GM18909 (cell line): ENCODE data around the gene LCN9.
"Not testable (repeated sequence)": the region's sequence is repeated elsewhere in the genome, so short reads cannot be mapped to it uniquely, and the experiment has no call there.

Source experiments
- ATAC-seq: cut with Tn5 transposase; IDR thresholded peaks from one replicate; pipeline ENCODE4 v1.9.1; 2021; ENCODE audit warnings: mild to moderate bottlenecking; ENCODE audit not compliant: unreplicated experiment, poor library complexity

LCN9 gene, protein sequence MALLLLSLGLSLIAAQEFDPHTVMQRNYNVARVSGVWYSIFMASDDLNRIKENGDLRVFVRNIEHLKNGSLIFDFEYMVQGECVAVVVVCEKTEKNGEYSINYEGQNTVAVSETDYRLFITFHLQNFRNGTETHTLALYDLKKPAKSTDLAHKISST

DNA sequence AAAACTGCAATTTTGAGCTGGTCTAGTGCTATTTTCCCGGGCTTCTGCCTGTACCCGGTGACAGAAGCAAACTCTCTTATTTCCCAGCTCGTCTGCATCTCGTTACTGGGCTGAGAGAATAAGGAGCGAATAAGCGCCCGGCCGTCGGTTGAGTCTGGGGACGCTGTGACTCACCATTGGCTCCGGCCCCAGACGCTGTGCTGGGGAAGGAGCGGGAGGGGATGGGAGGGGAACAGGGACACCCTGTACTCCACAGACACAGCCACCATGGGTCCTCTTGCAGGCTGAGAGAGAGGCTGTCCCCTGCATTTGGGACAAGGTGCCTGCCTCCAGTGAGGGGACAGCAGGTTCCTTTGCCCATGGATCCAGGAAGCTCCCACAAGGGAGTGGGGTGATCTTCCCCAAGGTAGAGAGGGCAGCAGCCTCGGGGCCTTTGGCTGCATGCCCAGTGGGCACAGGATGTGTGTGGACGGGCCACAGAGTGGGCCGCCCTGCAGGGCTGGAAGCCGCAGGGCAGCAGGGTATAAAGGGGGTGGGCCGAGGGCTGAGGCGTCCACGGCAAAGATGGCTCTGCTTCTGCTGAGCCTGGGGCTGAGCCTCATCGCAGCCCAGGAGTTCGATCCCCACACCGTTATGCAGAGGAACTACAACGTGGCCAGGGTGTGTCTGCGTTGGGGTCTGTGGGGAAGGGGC, at the start of gene LCN9:
Gene LCN9 (plus strand): TSS at position 552 of the 693 bp plus-strand sequence. CDS start 13 bp downstream, at position 565.
- no peak for ATAC-seq

DNA sequence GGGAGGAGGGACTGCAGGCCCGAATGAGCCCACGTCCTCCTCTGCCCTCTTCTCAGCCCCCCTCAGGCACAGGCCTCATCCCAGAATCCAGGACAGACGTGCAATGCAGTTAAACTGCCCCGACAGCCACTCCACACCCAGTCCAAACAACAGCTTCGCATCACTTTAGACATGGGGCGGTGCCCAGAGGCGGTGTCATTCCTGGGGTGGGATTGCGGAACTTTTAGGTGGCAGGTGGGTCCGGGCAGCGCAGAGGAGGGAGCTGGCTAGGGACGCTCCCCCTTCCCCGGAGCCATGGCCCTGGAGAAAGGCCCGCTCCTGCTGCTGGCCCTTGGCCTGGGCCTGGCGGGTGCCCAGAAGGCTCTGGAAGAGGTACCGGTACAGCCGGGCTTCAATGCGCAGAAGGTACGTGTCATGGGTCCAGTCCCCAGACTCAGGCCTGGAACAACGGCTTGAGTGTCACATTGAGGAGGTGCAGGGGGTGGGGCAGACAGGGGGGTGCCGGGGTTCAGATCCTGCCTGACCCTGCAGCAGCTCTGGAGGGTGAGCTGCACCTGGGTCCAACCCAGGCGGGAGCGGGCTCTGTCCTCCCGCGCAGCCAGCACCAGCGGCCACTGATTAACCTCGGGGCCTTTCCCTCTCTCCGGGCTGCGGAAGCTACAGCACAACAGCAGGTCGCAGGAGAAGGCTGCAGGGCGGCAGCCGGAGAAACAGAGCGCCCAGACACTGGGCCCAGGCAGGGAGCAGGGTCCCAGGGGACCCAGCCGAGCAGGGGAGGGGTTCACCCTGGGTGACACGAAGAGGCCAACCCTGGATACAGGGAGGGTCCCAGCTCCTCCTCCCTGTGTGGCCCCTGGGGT, 48.9 kb upstream of the LCN9 start:
- no peak for ATAC-seq

DNA sequence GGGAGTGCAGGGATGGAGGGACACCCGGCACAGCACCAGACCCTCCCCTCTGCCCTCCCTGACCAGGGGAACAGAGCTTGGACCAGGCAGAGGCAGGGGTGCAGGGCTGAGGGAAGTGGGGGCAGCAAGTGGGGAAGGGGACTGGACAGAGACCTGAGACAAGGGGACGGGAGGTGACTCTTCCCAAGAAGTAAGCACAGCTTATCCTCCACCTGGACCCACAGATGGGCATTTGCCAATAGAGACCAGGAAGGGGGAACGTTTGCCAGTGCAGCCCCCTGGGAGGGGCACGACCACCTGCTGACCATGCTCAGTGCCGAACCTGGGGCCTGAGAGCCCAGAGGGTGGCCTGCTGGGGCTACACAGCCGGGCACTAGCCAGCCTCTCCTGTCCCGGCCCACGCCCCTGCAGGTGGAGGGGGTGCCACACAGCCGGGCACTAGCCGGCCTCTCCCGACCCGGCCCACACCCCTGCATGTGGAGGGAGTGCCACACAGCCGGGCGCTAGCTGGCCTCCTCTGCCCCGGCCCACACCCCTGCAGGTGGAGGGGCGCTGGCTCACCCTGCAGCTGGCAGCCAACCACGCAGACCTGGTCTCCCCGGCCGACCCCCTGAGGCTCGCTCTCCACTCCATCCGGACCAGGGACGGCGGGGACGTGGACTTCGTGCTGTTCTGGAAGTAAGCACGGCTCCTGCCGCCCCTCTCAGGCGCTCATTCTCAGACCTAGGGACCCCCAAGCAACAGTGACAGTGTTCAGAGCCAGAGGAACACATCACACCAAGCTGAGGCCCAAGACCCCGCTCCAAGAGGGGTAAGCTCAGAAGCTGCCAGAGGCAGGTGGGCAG, 48.1 kb upstream of the LCN9 start:
- no peak for ATAC-seq

DNA sequence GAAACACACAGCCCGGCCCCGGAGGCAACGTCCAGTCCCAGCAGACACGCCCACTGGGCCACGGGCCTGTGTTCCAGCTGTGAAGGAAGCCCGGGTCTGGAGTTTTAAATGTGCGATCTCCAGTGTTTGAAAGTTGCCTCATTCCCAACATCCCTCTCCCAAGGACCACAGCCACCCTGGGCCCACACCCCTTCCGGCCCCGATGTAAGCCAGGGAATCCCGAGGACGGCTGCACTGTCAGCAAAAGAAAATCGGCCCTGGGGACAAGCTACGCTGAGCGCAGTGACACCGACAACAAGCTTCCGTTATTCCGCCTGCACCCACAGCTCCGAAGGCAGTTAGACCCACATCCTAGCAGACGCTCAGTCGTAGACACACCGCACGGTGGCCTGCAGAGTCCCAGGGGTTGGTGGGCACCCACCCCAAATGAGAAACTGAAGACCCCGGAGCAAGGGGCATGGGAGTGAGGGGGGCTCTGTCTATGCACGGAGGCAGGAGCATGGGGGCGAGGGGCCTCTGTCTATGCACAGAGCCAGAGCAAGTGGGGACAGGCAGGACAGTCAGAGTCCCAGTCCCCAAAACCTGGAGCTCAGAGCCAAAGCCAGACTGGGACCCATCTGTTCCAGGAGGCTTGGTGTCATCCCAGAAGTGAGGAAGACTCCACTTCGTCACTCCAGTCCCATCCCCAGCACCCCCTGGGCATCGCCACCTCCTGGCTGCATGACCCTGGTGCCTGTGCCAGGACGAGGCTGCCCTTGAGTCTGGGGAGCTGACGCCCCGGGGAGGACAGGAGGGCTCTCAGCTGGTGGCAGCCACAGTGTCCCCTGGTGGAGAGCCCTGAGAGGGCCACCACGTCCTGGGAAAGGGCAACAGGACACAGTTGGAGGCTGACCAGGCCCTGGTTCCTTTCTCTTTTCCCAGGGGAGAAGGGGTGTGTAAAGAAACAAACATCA, 47.2 kb upstream of the LCN9 start:
- no peak for ATAC-seq

DNA sequence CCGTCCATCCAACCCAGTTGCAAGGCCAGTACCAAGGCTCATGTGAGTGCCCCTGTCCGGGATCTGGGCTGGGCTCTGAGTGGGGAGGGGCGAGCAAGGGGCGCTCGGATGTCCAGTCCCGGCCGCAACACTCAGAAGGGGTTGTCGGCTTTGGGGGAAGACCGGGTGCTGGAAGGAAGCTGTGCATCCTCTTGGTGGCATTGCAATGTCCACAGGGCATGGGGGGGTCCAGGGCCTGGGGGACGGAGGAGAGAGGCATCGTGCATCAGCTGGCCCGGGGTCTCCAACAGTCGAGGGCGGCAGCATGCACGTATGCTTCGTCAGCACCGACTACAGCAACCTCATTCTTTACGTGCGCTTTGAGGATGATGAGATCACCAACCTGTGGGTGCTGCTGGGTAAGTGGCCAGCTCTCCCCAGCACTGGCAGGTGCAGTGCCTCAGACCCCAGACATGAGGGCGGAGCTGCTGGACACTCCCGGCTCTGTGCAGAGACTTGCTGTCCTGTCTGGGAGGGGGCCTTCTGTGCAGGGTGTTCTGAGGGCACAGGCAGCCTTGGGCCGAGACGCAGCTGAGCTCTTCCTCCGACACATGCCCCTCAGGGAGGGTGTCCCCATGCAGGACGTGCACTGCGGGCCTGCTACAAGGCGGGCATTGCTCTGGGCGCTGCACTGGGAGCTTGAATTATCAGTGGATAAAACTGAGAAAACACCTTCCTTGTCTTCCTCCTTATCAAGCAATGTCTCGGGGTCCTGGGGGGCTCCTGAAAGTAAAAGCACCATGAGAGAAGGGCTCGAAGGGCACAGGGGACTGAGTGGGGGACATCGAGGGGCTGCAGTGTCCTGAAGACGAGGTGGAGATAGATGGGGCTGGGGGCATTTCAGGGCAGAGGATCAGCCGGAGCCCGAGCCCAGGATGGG, 46.2 kb upstream of the LCN9 start:
- no peak for ATAC-seq

DNA sequence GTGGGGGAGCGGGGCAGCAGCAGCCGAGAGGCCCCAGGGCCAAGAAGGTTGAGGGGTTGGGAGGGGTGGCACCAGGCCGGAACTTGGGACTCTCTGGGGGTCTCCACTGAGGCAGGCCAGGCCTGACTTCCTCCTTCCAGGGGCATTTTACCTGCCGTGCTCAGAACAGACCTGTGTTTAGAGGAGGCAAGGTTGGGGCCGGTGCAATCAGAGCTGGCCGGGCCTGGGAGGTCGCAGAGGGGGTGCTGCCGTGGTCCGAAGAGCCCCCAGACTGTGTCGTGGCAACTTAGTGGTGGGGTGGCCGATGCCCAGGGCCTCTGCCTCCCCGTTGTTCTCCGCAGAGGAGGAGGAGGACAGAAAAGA, 45.6 kb upstream of the LCN9 start:
- no peak for ATAC-seq

DNA sequence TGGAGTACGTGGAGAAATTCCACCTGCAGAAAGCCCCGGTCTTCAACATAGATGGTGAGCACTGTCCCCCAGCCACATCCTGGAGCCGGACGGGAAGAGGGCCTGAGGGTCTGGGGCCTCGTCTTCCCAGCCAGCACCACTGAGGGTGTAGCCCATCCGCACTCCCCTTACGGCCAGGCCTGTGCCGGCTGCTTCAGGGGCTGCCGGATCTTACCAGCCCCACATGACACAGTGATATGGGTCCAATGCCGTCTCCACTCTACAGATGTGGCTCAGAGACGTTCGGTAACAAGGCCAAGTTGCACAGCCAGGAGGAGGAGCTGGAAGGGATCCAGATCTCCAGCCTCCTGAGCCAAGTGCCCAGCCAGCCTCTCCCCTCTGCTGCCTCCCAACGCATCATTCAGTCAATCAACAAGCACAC, 45.1 kb upstream of the LCN9 start:
- ATAC-seq, result no peak

DNA sequence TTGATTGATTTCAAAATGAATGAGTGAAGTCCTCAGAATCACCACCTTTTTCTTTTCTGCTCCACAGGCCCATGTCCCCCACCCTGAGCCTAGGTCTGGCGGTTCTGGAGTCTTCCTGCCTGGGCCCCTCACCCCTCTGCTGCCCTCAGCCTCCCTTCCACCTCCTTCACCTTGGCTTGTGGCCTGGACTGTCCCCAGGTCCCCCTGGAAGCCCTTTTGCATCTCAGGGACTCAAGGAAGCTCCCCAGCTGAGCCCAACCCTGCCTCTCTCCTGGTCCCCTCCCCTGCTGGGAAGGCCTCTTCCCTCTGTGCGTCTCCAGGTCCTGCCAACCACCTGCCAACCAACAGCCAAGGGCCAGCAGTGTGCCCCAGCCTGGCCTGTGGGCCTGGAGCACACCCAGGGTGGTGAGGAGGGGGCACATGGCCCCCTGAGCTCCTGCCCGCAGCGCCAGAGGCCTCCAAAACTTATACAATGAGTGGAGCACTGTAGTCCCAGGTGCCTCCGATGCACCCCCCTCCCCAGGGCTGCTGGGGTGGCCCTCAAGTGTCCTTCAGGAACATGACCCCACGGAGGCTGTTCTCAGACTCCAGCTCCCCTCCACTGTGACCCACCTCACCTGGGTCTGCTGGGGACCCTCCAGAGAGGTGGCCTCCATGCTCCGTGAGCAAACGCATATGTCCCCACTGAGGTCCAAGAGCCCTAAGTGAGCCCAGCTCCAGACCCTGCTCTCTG, 44.1 kb upstream of the LCN9 start:
- ATAC-seq, result no peak

DNA sequence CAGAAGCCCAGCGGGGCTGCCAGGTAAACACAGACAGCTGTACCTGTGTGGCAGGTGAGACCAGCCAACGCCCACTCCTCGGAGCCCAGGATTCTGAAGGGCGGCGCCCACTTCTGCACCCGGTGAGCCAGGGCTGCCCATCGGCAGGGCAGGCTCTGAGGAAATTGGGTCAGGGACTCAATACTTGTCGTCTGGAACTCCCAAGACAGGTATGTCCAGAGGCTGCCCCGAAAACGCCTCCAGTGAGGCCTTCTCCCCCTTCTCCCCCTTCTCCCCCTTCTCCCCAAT, 43.6 kb upstream of the LCN9 start:
- no peak for ATAC-seq

DNA sequence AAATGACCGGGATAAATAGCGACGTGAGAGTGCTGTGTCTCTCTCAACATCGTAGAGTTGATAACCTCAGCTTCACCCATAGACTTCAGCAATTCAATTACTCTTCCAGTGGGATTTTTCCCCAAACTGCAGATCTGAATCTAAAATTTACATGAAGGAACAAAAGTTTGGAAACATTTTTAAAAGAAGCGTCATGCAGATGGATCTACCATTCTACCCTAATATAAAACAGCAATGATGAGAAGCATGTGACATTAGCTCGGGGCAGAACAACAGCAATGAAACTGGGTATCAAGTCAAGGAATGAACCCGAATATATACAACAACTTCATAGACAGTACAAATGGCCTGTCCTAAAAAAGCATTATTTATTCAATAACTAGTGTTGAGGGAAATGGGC, 42.6 kb upstream of the LCN9 start:
- ATAC-seq, result no peak

DNA sequence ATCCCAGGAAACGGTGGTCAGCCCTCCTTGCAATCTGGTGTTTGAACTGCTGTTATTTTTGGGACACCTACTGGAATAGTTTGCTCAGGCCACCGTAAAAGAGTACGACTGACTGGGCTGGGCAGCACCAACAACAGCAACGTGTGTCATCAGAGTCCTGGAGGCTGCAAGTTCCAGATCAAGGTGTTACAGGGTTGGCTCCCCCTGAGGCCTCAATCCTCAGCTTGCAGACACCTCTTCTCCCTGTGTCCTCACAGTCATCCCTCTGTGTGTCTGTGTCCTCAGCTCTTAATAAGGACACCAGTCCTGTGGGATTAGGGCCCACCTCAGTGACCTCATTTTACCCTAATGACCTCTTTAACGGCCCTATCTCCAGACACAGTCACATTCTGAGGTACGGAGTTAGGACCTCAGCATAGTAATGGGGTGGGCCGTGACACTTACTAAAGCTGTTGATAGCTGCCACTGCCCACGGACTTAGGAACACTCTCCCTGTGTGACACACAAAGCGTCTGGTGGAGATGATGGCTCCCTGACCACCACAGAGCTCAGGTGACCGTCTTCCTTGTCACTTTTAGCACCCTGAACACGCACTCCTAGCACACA, 40.6 kb upstream of the LCN9 start:
- ATAC-seq, result no peak

DNA sequence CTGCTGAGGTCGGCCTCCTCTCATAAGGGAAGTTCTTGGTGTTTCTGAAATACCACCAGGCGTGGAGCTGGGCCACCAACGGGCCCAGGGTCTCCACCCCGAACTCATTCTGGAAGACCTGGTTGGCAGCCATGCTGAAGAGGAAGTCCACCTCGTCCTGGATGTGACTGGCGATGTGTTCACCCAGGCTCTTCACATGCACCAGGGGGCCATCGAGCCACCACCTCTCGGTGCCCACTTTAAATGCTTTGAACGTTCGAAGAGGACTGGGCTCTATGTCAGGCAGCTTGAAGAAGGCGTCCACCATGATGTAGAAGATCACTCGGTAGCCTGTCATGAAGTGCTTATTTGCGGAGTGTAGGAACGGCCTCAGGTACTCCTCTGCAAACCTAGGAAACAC, 38.8 kb upstream of the LCN9 start:
- no peak for ATAC-seq

DNA sequence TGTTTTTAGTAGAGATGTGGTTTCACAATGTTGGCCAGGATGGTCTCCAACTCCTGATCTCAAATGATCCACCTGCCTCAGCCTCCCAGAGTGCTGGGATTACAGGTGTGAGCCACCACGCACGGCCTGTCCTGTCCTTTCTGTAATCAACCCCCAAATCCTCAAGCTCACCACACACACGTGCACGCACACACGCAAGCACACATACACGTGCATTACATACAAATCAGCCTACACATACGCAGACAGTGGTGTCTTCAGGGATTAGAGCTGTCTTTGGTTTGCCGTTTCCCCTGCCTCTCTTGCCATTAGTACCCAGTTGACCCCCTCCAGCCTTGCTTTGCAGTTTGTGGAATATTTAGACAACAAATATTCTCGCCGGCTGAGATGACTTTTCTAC, 30.3 kb upstream of the LCN9 start:
- ATAC-seq, result no peak

DNA sequence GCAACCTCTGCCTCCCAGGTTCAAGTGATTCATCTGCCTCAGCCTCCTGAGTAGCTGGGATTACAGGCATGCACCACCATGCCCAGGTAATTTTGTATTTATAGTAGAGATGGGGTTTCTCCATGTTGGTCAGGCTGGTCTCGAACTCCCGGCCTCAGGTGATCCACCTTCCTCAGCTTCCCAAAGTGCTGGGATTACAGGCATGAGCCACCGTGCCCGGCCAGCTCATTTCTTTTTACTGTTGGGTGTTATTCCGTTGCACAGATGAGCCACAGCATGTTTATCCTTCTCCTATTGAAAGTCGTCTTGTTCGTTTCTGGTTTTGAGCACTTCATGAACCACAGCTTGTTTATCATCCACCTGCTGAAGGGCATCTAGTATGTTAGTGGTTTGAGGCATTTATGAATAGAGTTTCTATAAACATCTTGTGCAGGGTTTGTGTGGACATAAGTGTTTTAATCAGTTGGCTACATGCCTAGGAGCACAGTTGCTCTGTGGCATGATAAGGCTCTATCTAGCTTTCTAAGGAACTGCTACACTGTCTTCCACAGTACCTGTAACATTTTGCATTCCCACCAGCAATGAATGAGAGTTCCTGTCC, 26.1 kb upstream of the LCN9 start:
- ATAC-seq, result not testable (repeated sequence)

DNA sequence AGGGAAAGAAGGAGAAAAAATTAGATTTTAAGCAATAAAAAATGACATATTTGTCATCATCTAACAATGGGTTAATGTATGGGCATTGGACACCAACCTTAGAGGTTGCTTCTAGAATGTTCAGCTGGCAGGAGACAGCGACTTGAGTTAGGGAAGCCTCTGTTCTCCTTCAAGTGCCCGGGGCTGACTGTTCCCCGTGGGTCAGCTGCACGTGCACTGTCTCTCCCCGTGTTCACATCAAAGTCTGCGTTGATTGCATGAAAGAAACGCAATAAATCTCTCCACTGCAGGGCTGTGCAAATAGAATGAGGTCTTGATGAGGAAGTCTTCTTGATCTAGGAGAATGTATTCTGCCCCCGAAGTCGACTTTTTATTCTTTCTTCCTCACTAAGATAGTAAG, 23.9 kb upstream of the LCN9 start, which contains the start of gene GLT6D1:
Gene GLT6D1 (minus strand): TSS at position 345 of the 400 bp plus-strand sequence. CDS start 353 bp downstream, outside the sequence.
- ATAC-seq, result no peak

DNA sequence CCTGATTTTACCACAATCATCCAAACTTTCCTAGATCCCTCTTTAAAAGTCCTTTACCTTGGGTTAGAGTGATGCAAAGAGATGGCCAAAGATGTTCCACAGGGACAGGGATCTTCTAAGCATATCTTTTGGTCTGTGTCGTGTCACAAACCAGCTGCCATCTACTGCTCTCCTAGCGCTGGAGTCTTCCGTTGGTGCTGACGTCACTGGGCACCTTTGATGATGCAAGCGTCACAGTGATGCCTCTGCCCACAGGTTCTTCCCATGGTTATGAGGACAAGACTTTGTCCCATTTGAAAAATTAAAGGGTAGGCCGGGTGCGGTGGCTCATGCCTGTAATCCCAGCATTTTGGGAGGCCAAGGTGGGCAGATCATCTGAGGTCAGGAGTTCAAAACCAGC, 22.1 kb upstream of the LCN9 start:
- no peak for ATAC-seq

DNA sequence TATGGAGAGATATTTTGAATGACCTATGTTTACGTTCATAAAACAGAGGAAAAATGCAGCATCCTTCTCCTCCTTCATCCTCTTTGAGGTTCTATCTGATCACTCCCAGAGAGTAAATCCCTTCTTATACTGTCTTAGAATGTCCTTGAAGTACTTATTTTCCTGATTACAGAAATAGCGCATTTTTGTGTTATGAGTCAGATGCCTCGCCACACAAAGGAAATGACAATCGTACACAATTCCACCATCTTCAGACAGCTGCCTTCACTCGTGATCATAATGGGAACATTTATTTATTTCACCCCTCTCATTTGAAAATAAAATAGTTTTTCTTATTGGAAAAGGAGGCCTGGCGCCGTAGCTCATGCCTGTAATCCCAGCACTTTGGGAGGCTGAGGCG, 21.4 kb upstream of the LCN9 start:
- no peak for ATAC-seq
